ENCODE data around the gene F11. TPM values are rescaled to one million over a fixed set of nuclear protein-coding genes. Genes with fewer than 3 reads are reported as not detected.

Gene F11
- total RNA-seq, 2 experiments from 2014 or later, result not detected

DNA sequence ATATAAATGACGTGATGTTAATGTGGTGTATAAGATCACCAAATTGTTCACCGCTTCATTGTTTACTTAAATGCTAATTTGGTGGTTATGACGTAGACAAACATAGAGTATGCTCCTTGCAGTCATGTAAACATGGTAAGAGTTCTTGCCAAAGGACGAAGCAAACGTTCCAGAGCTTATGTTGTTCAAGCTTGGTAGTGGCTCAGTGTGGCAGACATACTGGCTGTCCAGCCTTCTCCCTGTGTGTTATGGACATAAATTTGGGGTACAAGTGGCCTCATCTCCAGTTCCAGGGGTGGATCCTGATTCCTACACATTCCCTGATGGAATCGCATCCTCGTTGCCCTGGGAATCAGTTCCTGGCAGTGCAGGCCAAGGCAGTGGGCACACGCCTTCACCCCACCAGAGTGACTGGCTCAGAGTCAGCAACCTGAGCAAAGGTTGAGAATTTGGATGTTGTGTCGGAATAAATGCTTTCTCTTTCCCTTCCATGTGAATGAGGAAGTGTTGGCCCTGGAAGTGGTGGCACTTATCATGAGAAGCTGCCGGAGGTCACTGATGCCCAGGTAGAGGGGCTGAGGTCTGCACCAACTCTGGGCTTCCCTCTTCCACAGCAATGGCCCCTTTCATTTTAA is 25.4 kb downstream of the F11 start:
- Mint-ChIP-seq H3K27ac (no peak overlapping the region), H3K9me3 (ENCODE audit: insufficient read depth) (no peaks in the 10 kb centered on the region), H3K36me3 (ENCODE audit: low read depth) (no peaks in the 10 kb centered on the region), H3K4me1 (ENCODE audit: low read depth) (no peaks in the 10 kb centered on the region), H3K4me3 (no peak overlapping the region), H3K27me3 (ENCODE audit: low read depth) (no peaks in the 10 kb centered on the region)
- DNase-seq (no peak), ATAC-seq (no peak)
- POLR2A ChIA-PET, result no interaction called here
- CTCF ChIA-PET, result no interaction called here

DNA sequence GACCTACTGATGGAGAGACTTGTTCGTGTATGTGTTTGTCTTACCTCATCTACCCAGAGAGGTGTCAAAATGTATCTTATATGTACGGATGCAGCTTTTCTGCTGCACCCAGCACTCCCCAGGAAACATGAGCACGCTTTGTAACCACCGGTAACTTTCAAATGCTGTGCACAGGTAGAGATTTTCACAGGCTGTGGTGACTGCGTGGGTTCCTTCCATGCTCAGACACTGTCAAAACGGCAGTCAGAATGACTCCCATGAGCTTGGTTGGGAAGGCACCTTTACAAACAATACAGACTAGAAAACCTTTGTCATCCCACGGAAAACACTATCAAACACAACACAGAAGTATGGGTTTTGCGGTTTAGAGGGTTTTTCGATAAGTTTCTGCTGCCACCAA is 28.2 kb downstream of the F11 start:
- peaks cover 5% of the 10 kb centered on the region for H3K27me3 Mint-ChIP-seq (ENCODE audit: low read depth)
- H3K4me1 Mint-ChIP-seq (ENCODE audit: low read depth), result no peaks in the 10 kb centered on the region
- H3K9me3 Mint-ChIP-seq (ENCODE audit: insufficient read depth), result no peaks in the 10 kb centered on the region
- ChIA-PET CTCF (no interaction called here), POLR2A (no interaction called here)
- ATAC-seq (no peak), DNase-seq (no peak)
- H3K4me3 Mint-ChIP-seq, result no peak overlapping the region
- H3K36me3 Mint-ChIP-seq (ENCODE audit: low read depth), result no peaks in the 10 kb centered on the region
- H3K27ac Mint-ChIP-seq, result no peak overlapping the region

DNA sequence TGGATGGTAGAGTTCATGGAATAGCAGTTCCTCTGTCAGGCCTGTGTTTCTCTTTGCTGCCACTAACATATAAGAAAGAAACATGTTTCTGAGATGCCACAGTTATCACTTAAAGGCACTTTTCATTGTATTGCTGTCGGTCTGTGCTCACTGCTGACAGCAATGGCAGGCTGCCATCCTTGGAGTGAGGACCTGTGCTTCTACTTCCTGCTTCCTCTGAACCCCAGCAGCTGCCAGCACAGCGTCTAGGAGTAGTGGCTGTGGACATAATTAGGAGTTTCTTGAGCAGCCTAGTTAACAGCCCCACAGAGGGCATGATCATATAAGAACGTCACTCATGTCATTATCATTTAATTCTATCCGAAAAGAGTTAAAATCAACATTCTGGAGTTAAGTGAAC is 30.5 kb downstream of the F11 start:
- Mint-ChIP-seq H3K9me3 (ENCODE audit: insufficient read depth) (no peaks in the 10 kb centered on the region), H3K4me1 (ENCODE audit: low read depth) (no peaks in the 10 kb centered on the region), H3K27ac (no peak overlapping the region), H3K4me3 (no peak overlapping the region), H3K27me3 (ENCODE audit: low read depth) (peaks cover 7% of the 10 kb centered on the region), H3K36me3 (ENCODE audit: low read depth) (no peaks in the 10 kb centered on the region)
- ChIA-PET POLR2A (no interaction called here), CTCF (interaction anchor here (2.0 kb wide), 1 partner anchor 291 kb away, joined by 6 read pairs; no protein-coding TSS in a partner anchor)
- DNase-seq (no peak), ATAC-seq (no peak)

DNA sequence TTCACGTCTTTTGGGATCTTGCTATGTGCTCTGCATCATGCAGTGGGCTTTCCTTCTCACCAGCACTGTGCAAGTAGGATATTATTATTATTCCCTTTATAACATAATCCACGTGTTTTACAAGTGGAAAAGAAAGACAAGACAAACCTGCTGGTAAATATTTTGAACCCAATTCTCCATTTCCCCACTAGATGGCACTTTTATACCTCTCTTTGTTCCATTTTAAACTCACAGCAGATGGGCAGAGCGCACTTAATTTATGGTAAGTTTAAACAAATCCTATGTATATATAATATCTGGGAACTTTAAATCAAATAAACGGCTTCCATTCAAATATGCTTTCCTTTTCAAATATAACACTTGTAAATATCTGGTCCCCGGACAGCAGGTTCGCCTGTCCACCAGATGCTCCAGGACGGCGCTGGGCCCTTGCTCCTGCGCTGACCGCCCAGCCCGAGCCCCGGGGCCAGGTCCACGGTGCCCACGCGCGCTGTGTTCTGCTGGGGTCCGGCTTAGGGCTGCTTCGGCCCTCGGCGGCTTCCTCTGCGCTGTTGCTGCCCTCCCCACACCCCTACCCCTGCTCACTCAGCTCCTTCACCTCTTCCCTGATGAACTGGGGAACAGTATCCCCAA is 31.1 kb downstream of the F11 start:
- ChIA-PET CTCF (interaction anchor here (2.0 kb wide), 1 partner anchor 290 kb away, joined by 6 read pairs; no protein-coding TSS in a partner anchor), POLR2A (no interaction called here)
- no peak for ATAC-seq

DNA sequence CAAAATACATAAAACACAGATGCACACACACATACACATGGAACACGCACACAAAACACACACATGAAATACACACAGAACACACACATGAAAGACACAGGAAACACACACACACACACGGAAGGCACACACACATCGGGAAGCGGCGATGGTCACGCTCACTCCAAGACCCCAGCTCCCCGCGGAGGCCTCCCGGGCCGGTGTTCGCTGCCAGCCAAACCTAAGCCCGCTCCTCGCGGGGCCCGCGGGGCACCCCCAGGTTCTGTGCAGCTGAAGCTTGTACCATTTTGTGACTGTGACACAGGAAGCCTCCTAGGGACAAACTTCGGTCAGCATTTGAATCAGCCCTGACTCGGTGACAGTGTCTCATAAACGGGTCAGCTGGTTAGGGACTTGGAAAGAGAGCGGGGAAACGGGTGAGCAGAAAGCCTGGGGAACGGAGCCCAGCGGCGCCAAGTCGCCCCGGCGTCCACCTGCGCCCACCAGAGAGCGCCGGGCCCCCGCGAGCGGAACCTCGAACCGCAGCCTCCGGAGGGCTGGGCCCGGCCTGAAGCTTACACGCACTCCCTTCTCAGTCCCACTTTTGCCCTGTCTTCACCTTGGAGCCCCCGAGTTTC is 32.1 kb downstream of the F11 start:
- DNase-seq, result no peak

More for the DNA sequence above, 31.1 kb downstream of the F11 start:
- Mint-ChIP-seq H3K9me3 (ENCODE audit: insufficient read depth) (no peaks in the 10 kb centered on the region), H3K36me3 (ENCODE audit: low read depth) (no peaks in the 10 kb centered on the region), H3K4me3 (no peak overlapping the region), H3K4me1 (ENCODE audit: low read depth) (no peaks in the 10 kb centered on the region), H3K27ac (no peak overlapping the region), H3K27me3 (ENCODE audit: low read depth) (peaks cover 7% of the 10 kb centered on the region)
- no peak for DNase-seq

DNA sequence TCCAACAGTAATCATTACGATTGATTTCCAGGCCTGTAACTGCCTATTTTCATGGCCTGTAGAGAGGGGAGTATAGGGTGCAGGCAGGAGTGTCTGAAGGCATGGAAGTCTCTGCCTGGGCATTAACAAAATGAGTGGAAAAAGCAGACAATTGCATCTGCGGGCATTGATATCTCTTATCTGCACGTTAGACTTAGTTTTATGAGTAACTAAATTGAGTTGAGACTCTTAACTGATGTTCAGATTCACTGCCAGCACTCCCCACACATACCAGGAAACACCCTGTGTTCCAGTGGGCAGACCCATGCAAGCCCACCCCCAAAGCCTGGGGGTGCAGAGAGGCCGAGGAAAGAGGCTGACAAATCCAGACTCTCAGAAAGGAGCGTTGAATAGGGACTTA is 33.3 kb downstream of the F11 start:
- ChIA-PET CTCF (interaction anchor here (2.1 kb wide), 1 partner anchor 288 kb away, joined by 9 read pairs; no protein-coding TSS in a partner anchor), POLR2A (no interaction called here)
- Mint-ChIP-seq H3K4me1 (ENCODE audit: low read depth) (no peaks in the 10 kb centered on the region), H3K36me3 (ENCODE audit: low read depth) (no peaks in the 10 kb centered on the region), H3K9me3 (ENCODE audit: insufficient read depth) (no peaks in the 10 kb centered on the region), H3K4me3 (no peak overlapping the region), H3K27me3 (ENCODE audit: low read depth) (peaks cover 8% of the 10 kb centered on the region), H3K27ac (no peak overlapping the region)
- ATAC-seq (no peak), DNase-seq (no peak)

More for the DNA sequence above, 32.1 kb downstream of the F11 start:
- ATAC-seq, result no peak
- Mint-ChIP-seq H3K4me1 (ENCODE audit: low read depth) (no peaks in the 10 kb centered on the region), H3K9me3 (ENCODE audit: insufficient read depth) (no peaks in the 10 kb centered on the region), H3K4me3 (no peak overlapping the region), H3K36me3 (ENCODE audit: low read depth) (no peaks in the 10 kb centered on the region), H3K27me3 (ENCODE audit: low read depth) (peaks cover 7% of the 10 kb centered on the region), H3K27ac (no peak overlapping the region)
- ChIA-PET CTCF (interaction anchor here (2.1 kb wide), 1 partner anchor 289 kb away, joined by 9 read pairs; no protein-coding TSS in a partner anchor), POLR2A (no interaction called here)

DNA sequence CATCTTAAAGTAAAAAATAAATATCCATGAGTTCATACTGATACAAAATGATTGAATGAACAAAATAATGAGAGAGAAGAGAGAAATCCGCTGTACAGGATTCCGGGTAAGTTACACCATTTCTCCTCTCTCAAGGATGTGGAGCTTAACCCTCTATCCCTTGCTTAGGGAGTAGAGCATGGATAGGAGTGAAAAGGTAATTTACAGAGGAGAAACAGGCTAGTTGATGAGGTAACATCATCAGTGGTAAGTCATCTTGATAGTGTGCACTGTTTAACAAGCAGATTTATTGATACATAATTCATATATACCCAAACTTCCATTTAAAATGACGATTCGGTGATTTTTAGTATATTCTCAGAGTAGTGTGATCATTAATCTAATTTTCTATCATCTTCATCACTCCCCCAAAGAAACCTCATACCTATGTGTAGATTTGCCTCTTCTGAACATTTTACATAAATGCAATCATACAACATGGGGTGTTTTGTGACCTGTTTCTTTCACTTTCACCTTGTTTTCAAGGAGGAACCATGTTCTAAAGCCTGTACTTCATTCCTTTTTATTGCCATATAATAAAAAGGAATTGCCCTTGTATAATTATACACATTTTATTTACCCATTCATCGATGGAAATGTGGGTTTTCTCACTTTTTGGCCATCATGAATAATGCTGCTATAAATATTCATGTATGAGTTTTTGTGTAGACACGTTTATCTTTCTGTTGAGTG is 34.8 kb downstream of the F11 start:
- POLR2A ChIA-PET, result no interaction called here
- Mint-ChIP-seq H3K36me3 (ENCODE audit: low read depth) (no peaks in the 10 kb centered on the region), H3K9me3 (ENCODE audit: insufficient read depth) (no peaks in the 10 kb centered on the region), H3K27me3 (ENCODE audit: low read depth) (peaks cover 10% of the 10 kb centered on the region), H3K27ac (no peak overlapping the region), H3K4me3 (no peak overlapping the region), H3K4me1 (ENCODE audit: low read depth) (no peaks in the 10 kb centered on the region)
- CTCF ChIA-PET, result no interaction called here
- DNase-seq (no peak), ATAC-seq (no peak)

DNA sequence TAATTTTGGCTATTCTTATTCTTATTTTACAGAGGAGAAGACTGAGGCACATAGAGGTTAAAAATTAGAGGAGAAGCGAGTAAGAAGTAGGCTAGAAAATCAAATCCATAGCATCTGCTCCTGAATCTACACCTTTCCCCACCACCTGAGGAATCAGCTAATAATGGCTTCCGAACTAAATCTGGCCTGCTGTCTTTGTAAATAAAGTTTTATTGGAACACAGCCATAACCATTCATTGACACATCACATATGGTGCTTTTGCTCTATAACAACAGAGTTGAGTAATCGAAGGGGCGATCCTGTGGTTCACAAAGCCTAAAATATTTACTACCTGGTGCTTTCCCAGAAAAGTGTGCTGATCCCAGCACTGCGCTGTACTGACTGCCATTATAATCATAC is 38.2 kb downstream of the F11 start:
- no peaks in the 10 kb centered on the region for H3K4me1 Mint-ChIP-seq (ENCODE audit: low read depth)
- POLR2A ChIA-PET, result no interaction called here
- no peaks in the 10 kb centered on the region for H3K36me3 Mint-ChIP-seq (ENCODE audit: low read depth)
- DNase-seq, result no peak
- CTCF ChIA-PET, result no interaction called here
- H3K27ac Mint-ChIP-seq, result no peak overlapping the region
- no peaks in the 10 kb centered on the region for H3K9me3 Mint-ChIP-seq (ENCODE audit: insufficient read depth)
- no peak overlapping the region for H3K4me3 Mint-ChIP-seq
- H3K27me3 Mint-ChIP-seq (ENCODE audit: low read depth), result peaks cover 6% of the 10 kb centered on the region
- ATAC-seq, result no peak

DNA sequence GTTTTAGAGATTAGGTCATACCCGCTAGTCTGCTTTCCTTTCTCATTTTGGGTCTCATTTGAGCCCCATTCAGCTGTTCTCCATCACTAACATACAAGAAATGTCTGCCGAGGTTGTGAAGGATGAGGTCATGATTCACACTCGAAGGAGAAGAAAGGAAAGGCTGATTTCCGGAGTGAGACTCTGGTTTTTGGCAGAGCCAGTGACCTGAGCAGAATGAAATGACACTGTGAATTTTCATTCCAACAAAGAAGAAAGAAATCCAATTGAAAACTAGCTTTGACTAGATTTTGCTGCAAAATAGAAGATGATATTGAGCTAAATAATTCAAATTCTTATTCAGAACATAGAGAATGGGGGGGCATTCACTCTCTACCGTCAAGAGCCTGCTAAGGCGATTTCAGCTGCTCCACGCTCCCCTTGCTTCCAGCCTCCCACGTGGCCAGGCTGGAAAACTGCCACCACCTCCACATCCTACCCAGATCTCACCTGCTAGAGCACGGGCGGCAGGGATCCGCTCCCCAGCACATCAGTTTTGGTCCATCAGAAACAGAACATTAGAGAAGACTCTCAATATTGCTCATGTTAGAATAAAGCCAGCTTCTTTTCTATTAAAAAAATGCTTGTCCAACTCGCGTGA is 39.0 kb downstream of the F11 start:
- Mint-ChIP-seq H3K9me3 (ENCODE audit: insufficient read depth) (no peaks in the 10 kb centered on the region), H3K27me3 (ENCODE audit: low read depth) (peaks cover 6% of the 10 kb centered on the region), H3K36me3 (ENCODE audit: low read depth) (no peaks in the 10 kb centered on the region), H3K4me3 (no peak overlapping the region), H3K4me1 (ENCODE audit: low read depth) (no peaks in the 10 kb centered on the region), H3K27ac (no peak overlapping the region)
- ChIA-PET POLR2A (no interaction called here), CTCF (no interaction called here)
- no peak for ATAC-seq
- no peak for DNase-seq

DNA sequence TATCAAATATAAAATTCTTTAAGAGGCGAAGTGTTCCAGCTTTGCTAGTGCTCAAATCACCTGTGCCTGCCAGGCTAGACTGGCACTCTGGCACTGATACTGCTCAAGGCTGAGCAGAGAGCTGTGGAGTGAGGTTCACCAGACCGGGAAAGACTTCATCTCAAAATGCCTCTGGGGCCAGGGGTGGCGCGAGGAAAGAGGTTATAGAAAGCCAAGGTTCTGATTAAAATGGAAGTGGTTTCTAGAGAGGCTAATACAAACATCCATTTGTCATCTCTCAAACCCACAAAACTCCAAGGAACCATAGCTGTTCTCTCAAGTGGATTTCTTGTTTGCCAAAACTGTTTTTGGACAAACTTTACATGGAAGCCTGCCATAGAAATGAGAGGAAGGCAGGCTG is 41.5 kb downstream of the F11 start:
- H3K36me3 Mint-ChIP-seq (ENCODE audit: low read depth), result no peaks in the 10 kb centered on the region
- no peaks in the 10 kb centered on the region for H3K9me3 Mint-ChIP-seq (ENCODE audit: insufficient read depth)
- CTCF ChIA-PET, result no interaction called here
- POLR2A ChIA-PET, result interaction anchor here (0.6 kb wide), 1 partner anchor 239 kb away, joined by 3 read pairs; no protein-coding TSS in a partner anchor
- H3K4me1 Mint-ChIP-seq (ENCODE audit: low read depth), result no peaks in the 10 kb centered on the region
- DNase-seq (no peak), ATAC-seq (no peak)
- no peak overlapping the region for H3K4me3 Mint-ChIP-seq
- H3K27me3 Mint-ChIP-seq (ENCODE audit: low read depth), result peaks cover 3% of the 10 kb centered on the region
- H3K27ac Mint-ChIP-seq, result no peak overlapping the region

DNA sequence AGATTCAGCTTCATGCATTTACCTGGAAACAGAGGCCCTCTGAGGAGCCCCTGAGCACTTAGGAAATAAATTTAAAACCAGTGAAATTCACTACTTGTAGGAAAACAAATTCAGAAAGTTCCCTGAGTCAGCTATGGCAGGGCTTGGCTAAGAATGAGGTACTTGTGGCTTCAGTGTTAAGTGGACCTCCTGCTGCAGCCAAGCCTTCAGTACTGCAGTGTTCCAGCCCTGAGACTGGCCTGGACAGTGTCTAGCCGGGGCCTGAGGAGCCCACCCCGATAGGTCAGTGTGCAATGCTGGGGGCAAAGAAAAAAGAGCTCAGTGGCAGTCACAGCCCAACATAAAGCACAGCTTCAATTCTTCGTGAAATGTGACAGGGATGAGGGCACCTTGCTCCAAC is 41.9 kb downstream of the F11 start:
- Mint-ChIP-seq H3K4me1 (ENCODE audit: low read depth) (no peaks in the 10 kb centered on the region), H3K9me3 (ENCODE audit: insufficient read depth) (no peaks in the 10 kb centered on the region), H3K27me3 (ENCODE audit: low read depth) (peaks cover 3% of the 10 kb centered on the region), H3K4me3 (no peak overlapping the region), H3K27ac (no peak overlapping the region), H3K36me3 (ENCODE audit: low read depth) (no peaks in the 10 kb centered on the region)
- ATAC-seq, result no peak
- ChIA-PET POLR2A (interaction anchor here (0.6 kb wide), 1 partner anchor 240 kb away, joined by 3 read pairs; no protein-coding TSS in a partner anchor), CTCF (no interaction called here)
- no peak for DNase-seq

DNA sequence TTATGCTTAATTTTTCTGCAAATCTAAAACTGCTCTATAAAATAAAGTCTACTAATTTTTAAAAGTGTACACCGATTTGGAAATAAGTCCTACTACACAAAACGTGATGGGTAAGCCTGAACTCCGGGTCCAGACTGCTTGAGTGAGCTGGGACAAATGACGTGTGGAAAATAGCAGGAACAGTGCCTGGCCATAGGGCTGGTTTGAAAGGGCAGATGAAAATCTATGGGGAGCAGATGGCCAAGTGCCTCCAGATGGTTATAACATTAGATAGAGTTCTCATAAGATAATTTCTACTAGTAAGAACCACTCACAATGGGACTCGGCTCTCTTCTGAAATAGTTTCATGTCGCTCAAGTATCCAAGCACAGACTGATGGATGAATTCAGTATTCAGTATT is 52.5 kb downstream of the F11 start:
- Mint-ChIP-seq H3K9me3 (ENCODE audit: insufficient read depth) (no peaks in the 10 kb centered on the region), H3K4me3 (no peak overlapping the region), H3K27me3 (ENCODE audit: low read depth) (no peaks in the 10 kb centered on the region), H3K36me3 (ENCODE audit: low read depth) (no peaks in the 10 kb centered on the region), H3K4me1 (ENCODE audit: low read depth) (no peaks in the 10 kb centered on the region), H3K27ac (no peak overlapping the region)
- ChIA-PET CTCF (no interaction called here), POLR2A (no interaction called here)
- DNase-seq, result no peak
- no peak for ATAC-seq
